K562 (cell line): Measurements from ENCODE around the gene PPM1E.

ENCODE experiments used
- BACH1 ChIP-seq: fragments of 200-800 bp; sonication (Bioruptor generic); IDR thresholded peaks from 2 replicates; pipeline ENCODE4 v1.6.1; 2016; ENCODE audit warnings: missing genetic modification characterization, missing compliant biosample characterization
- GABPA ChIP-seq: fragments of 200-800 bp; sonication (Bioruptor generic); conservative IDR thresholded peaks from 2 replicates; pipeline ENCODE4 v1.6.1; 2016; ENCODE audit warnings: low read depth, missing genetic modification characterization, missing compliant biosample characterization
- SOX6 ChIP-seq: fragments of 450-650 bp; IDR thresholded peaks from 2 replicates; pipeline ENCODE4 v1.6.1; 2014; ENCODE audit warnings: mild to moderate bottlenecking
- ZFP36 ChIP-seq: fragments of 150-350 bp; IDR thresholded peaks from 2 replicates; pipeline ENCODE4 v1.6.1; 2018; ENCODE audit warnings: low read length, low read depth; ENCODE audit not compliant: partially characterized antibody
- TF ChIP-seq, protein P1 (sequence below): sonication (generic); formaldehyde crosslinking; IDR thresholded peaks from 2 replicates; pipeline ENCODE4 v1.8.0; 2022; ENCODE audit warnings: missing genetic modification reagents, mild to moderate bottlenecking, moderate library complexity, borderline replicate concordance
- TF ChIP-seq, protein P2 (sequence below): sonication (generic); formaldehyde crosslinking; IDR thresholded peaks from 2 replicates; pipeline ENCODE4 v1.8.1; 2023; ENCODE audit warnings: mild to moderate bottlenecking, missing genetic modification reagents
- TF ChIP-seq, protein P3 (sequence below), 2 experiments: fragments of 450-650 bp; formaldehyde crosslinking in 1 of 2; IDR thresholded peaks; 2 replicates each; pipeline versions ENCODE4 v1.4.0 to v1.6.1; 2014 to 2020; ENCODE audit warnings: mild to moderate bottlenecking in 2 of 2, borderline replicate concordance in 1 of 2, low read depth in 1 of 2
- TF ChIP-seq, protein P4 (sequence below): fragments of 250-450 bp; sonication (Bioruptor Pico); IDR thresholded peaks from 2 replicates; pipeline ENCODE4 v1.4.0; 2020; ENCODE audit warnings: mild to moderate bottlenecking, moderate library complexity

DNA sequence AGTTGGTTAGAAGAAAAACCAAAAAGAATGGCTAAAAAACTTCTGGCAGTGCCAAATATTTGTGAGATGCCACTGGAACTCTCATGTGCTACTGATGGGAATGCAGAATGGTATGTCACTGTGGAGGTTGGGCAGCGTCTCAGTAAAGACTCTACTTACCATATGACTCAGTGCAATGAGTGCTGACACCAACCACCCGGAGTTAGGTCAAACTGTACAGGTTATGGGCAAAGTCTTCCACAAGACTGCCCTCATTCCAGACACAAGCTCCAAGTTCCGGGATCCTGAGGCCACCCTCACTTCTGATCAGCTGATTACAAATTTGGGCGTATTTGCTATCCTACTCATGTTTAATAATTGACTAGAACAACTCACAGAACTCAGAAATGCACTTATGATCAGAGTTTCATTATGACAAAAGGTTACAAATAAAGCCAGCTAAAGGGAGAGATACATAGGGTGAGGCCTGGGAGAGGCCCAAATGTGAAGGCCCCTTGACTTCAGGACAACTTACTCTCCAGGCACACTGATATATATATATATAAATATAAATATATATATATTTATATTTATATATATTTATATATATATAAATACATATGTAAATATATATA, 236.2 kb downstream of the PPM1E start:
- TF ChIP-seq, protein P1, sequence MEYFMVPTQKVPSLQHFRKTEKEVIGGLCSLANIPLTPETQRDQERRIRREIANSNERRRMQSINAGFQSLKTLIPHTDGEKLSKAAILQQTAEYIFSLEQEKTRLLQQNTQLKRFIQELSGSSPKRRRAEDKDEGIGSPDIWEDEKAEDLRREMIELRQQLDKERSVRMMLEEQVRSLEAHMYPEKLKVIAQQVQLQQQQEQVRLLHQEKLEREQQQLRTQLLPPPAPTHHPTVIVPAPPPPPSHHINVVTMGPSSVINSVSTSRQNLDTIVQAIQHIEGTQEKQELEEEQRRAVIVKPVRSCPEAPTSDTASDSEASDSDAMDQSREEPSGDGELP (CRISPR knock-in tag): no peak
- TF ChIP-seq, protein P2, sequence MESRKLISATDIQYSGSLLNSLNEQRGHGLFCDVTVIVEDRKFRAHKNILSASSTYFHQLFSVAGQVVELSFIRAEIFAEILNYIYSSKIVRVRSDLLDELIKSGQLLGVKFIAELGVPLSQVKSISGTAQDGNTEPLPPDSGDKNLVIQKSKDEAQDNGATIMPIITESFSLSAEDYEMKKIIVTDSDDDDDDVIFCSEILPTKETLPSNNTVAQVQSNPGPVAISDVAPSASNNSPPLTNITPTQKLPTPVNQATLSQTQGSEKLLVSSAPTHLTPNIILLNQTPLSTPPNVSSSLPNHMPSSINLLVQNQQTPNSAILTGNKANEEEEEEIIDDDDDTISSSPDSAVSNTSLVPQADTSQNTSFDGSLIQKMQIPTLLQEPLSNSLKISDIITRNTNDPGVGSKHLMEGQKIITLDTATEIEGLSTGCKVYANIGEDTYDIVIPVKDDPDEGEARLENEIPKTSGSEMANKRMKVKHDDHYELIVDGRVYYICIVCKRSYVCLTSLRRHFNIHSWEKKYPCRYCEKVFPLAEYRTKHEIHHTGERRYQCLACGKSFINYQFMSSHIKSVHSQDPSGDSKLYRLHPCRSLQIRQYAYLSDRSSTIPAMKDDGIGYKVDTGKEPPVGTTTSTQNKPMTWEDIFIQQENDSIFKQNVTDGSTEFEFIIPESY (CRISPR knock-in tag): no peak
- TF ChIP-seq, protein P3, sequence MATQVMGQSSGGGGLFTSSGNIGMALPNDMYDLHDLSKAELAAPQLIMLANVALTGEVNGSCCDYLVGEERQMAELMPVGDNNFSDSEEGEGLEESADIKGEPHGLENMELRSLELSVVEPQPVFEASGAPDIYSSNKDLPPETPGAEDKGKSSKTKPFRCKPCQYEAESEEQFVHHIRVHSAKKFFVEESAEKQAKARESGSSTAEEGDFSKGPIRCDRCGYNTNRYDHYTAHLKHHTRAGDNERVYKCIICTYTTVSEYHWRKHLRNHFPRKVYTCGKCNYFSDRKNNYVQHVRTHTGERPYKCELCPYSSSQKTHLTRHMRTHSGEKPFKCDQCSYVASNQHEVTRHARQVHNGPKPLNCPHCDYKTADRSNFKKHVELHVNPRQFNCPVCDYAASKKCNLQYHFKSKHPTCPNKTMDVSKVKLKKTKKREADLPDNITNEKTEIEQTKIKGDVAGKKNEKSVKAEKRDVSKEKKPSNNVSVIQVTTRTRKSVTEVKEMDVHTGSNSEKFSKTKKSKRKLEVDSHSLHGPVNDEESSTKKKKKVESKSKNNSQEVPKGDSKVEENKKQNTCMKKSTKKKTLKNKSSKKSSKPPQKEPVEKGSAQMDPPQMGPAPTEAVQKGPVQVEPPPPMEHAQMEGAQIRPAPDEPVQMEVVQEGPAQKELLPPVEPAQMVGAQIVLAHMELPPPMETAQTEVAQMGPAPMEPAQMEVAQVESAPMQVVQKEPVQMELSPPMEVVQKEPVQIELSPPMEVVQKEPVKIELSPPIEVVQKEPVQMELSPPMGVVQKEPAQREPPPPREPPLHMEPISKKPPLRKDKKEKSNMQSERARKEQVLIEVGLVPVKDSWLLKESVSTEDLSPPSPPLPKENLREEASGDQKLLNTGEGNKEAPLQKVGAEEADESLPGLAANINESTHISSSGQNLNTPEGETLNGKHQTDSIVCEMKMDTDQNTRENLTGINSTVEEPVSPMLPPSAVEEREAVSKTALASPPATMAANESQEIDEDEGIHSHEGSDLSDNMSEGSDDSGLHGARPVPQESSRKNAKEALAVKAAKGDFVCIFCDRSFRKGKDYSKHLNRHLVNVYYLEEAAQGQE (IDR thresholded peaks at IDR 0.05; ENCODE audit: borderline replicate concordance): no peak
- TF ChIP-seq, protein P3 (CRISPR knock-in tag; IDR thresholded peaks at IDR 0.05; ENCODE audit: low read depth): no peak
- TF ChIP-seq BACH1 (tag) (no peak), ZFP36 (no peak), GABPA (tag) (no peak), SOX6 (no peak)
- TF ChIP-seq, protein P4, sequence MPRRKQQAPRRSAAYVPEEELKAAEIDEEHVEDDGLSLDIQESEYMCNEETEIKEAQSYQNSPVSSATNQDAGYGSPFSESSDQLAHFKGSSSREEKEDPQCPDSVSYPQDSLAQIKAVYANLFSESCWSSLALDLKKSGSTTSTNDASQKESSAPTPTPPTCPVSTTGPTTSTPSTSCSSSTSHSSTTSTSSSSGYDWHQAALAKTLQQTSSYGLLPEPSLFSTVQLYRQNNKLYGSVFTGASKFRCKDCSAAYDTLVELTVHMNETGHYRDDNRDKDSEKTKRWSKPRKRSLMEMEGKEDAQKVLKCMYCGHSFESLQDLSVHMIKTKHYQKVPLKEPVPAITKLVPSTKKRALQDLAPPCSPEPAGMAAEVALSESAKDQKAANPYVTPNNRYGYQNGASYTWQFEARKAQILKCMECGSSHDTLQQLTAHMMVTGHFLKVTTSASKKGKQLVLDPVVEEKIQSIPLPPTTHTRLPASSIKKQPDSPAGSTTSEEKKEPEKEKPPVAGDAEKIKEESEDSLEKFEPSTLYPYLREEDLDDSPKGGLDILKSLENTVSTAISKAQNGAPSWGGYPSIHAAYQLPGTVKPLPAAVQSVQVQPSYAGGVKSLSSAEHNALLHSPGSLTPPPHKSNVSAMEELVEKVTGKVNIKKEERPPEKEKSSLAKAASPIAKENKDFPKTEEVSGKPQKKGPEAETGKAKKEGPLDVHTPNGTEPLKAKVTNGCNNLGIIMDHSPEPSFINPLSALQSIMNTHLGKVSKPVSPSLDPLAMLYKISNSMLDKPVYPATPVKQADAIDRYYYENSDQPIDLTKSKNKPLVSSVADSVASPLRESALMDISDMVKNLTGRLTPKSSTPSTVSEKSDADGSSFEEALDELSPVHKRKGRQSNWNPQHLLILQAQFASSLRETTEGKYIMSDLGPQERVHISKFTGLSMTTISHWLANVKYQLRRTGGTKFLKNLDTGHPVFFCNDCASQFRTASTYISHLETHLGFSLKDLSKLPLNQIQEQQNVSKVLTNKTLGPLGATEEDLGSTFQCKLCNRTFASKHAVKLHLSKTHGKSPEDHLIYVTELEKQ (CRISPR knock-in tag): no peak
